Measurements from ENCODE around the gene SPTBN4.
A peak's percentile ranks its signal among the peaks of the same experiment; 100 is the strongest.

GRCh38 chr19:40519352-40520322, 52.8 kb downstream of the SPTBN4 start:
- TF ChIP-seq CTCF (conservative IDR thresholded peaks at IDR 0.05; ENCODE audit: low read depth, low read length) (0 out of 2 replicates have a peak, but pooled peaks have one; percentile 8), POLR2A (IDR thresholded peaks at IDR 0.05; ENCODE audit: low read depth, low read length) (no peak), RAD21 (IDR thresholded peaks at IDR 0.05; ENCODE audit: low read length) (no peak), USF2 (IDR thresholded peaks at IDR 0.05; ENCODE audit: low read depth, low read length) (no peak), CEBPB (IDR thresholded peaks at IDR 0.05; ENCODE audit: low read depth, low read length) (no peak), SMC3 (IDR thresholded peaks at IDR 0.05; ENCODE audit: low read depth, low read length) (no peak), FOS (IDR thresholded peaks at IDR 0.05; ENCODE audit: low read depth, low read length) (no peak), CHD1 (IDR thresholded peaks at IDR 0.05; ENCODE audit: low read depth, low read length) (no peak), MAZ (IDR thresholded peaks at IDR 0.05; ENCODE audit: borderline replicate concordance, low read depth, low read length) (no peak), BHLHE40 (IDR thresholded peaks at IDR 0.05; ENCODE audit: low read depth, low read length) (no peak), NFE2L2 (IDR thresholded peaks at IDR 0.05; ENCODE audit: low read depth, low read length) (no peak)
